HuH-7 (cell line): ENCODE measurements around the gene ELP1.
"Not testable (repeated sequence)": the region's sequence is repeated elsewhere in the genome, so short reads cannot be mapped to it uniquely, and the experiment has no call there.

Source experiments
- DNase-seq: peaks from one replicate; pipeline ENCODE4 v3.0.0; 2011; ENCODE audit warnings: low spot score

Gene ELP1

GRCh38 chr9:108854094-108854493, 79.8 kb downstream of the ELP1 start:
- peak; percentile 91 for DNase-seq

- peak; percentile 64 for DNase-seq
Measured at GRCh38 chr9:108852079-108852478, 81.8 kb downstream of the ELP1 start.

DNA sequence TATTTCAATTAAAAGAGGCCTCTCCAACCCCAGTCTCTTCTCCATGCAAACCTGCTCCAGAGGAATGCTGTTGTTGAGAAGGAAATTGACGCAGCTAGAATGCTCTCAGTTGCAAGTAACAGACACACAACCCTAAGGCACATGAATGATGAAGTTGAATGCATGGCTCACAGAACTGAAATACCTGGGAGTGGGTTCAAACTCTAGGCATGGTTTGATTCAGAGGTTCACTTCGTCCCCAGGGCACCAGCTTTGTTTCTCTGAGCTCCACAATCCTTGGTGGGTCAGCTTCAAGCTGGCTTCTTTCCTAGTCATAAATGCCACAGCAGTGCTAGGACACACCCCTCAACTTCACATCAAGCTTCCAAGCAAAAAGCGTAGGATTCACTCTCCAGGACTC, 82.8 kb downstream of the ELP1 start:
- DNase-seq = no peak

DNA sequence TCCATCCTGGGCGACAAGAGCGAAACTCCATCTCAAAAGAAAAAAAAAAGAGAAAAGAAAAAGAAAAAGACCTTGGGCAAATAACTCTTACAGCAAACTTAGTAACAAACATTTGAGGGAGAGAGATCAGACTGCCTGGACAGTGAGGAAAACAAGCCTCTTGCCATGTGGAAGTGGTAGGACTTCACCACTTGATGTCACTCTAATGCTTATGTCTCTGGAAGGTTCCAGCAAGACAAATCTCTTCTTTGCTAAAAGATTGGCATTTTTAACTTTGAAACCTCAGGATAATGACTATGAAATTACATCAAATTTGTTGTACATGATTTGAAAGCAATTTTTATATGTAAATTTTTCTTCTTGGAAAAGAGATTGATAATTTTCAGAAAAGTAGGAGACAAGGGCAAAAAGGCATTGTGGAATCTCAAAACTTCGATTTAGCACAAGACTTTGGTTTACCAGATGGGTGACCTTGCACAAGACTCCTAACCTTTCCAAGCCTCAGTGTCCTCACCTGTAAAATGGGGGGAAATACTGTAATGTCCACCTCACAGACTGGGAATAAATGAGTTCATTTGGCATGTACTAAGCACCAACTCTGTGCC, 83.5 kb downstream of the ELP1 start:
- DNase-seq = peak; percentile 69

DNA sequence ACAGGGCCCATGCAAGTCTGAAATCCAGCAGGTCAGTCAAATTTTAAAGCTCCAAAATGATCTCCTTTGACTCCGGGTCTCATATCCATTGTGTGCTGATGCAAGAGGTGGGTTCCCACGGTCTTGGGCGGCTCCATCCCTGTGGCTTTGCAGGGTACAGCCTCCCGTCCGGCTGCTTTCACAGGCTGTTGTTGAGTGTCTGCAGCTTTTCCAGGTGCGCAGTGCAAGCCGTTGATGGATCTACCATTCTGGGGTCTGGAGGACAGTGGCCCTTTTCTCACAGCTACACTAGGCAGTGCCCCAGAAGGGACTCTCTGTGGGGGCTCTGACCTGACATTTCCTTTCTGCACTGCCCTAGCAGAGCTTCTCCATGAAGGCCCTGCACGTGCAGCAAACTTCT, 85.6 kb downstream of the ELP1 start:
- DNase-seq = not testable (repeated sequence)

GRCh38 chr9:108845947-108846346, 88.0 kb downstream of the ELP1 start:
- no peak for DNase-seq

DNA sequence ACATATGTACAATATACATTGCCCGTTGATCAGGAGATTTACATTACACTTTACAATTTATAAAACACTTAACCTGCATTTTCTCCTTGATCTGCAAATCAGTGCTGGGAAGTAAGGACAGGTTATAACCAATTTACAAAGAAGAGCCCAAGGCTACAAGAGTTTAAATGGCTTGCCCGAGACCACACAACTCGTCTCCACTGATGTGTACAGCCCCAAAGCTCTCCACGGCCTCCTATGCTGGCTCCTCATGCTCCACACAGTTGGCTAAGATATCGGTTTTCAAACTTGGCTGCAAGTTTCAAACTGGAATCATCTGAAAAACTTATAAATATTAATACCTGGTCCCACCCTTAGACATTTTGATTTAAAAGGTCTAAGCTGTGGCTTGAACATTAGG, 88.4 kb downstream of the ELP1 start:
- no peak for DNase-seq

DNA sequence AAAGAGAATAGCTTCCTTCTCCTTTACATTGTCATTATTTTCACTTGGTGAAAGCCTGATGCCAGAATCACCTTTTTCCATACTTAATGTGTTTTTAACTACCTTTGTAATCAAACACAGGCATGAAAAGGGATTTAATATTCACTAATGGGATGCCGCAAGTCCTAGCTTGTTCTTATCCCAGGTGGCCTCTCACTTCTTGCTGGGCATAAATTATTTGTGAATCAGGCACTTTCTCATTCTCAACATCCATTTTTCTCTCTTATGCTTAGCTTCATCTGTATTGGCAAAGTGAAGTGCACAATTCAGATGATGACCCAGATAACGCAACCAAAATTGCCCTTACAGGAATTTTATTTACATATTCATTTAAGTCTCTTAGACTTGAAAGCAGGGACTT, 89.1 kb downstream of the ELP1 start:
- DNase-seq = no peak

DNA sequence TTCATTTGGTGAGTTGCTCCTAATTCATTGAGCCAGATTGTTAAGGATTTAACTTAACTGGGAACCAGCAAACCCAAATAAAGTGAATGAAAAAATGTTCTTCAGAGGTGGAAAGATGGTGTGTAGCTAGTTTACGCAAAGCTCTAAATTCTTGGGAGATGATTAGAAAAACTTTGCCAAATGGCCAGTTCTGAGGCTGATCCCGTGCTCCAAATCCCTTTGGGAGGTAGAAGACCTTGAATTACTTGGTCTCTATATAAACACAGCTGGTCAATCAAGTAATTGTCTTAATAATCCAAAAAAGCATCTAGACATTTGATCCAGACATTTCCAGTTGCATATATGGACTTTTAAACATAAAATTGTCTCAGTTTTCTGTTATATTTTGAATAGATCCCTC, 89.5 kb downstream of the ELP1 start:
- no peak for DNase-seq

- DNase-seq = no peak
Measured at GRCh38 chr9:108842610-108843295, 91.2 kb downstream of the ELP1 start.

DNA sequence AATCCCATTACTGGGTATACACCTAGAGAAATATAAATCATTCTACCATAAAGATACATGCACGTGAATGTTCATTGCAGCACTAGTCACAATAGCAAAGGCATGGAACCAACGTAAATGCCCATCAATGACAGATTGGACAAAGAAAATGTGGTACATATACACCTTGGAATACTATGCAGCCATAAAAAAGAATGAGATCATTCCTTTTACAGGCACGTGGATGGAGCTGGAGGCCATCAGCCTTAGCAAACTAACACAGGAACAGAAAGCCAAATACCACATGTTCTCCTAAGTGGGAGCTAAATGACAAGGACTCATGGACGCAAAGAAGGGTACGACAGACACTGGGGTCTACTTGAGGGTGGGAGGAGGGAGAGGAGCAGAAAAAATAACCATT, 94.4 kb downstream of the ELP1 start:
- DNase-seq = not testable (repeated sequence)

- DNase-seq = no peak
Measured at GRCh38 chr9:108838017-108838416, 95.9 kb downstream of the ELP1 start.

GRCh38 chr9:108837530-108837929, 96.4 kb downstream of the ELP1 start:
- no peak for DNase-seq

- DNase-seq = no peak
Measured at GRCh38 chr9:108836781-108837180, 97.1 kb downstream of the ELP1 start.

DNA sequence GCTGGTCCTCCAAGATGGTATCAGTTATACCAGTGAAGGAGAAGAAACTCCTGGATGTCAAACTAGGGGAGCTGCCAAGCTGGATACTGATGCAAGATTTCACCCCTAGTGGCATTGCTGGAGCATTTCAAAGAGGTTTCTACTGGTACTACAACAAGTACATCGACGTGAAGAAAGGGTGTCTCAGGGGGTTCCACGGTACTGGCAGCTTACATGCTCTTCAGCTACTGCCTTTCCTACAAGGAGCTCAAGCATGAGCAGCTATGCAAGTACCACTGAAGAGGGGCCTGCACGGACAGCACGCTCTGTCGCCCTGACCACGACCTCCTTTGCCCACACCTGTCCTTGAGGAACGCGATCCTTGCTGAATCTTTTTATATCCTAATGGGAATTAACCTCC, 97.6 kb downstream of the ELP1 start:
- no peak for DNase-seq

DNA sequence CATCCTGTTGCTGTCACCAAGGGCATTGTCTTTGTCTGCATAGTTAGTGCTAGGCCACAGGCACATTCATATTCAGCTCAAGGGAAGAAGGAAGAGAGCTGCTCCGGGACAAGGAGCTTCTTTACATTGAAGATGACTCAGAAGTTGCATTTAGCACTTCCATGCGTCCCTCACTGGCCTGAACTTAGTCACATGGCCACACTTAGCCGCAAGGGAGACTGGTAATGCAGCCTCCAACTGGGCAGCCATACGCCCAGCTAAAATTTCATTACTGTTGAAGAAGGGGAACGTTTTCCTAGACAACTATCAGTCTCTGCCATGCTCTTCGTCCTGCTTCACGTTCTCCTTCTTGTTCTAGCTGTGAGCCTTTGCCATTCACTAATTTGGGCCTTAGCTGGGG, 98.1 kb downstream of the ELP1 start:
- DNase-seq = no peak

- no peak for DNase-seq
Measured at GRCh38 chr9:108834959-108835665, 98.8 kb downstream of the ELP1 start.

- DNase-seq = no peak
Measured at GRCh38 chr9:108832179-108832500, 101.8 kb downstream of the ELP1 start.

DNA sequence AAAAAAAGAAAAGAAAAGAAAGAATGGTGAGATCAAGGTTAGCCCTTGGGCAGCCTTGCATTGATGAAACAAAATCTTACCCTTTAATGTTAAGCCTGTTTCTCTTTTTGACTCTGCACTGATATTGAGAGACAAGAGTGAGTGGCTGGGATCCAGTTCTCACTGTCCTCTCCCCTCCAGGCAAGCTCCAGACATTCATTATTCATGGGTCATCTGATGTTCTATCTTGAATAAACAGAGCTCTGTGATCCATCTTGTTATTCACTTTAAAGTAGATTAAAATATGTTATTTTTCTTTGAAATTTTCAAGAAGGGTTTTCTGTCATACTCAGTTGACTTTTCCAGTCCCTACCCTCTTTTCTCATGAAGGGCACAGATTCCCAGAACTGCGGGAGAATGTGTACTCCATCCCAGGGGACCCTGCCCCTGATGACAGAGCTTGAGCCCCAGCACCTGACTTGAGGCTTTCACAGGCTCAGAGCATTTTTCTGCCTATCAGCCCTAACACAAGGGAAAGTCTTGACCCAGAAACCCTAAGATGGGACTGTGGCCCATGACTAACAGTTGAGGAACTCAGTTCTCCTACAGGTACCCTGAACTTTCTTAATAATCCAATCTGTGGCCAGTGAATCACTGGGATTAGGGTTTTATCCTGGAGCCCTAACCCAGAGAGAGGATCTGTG, 102.3 kb downstream of the ELP1 start:
- DNase-seq = no peak

GRCh38 chr9:108830272-108830671, 103.7 kb downstream of the ELP1 start:
- DNase-seq = no peak

DNA sequence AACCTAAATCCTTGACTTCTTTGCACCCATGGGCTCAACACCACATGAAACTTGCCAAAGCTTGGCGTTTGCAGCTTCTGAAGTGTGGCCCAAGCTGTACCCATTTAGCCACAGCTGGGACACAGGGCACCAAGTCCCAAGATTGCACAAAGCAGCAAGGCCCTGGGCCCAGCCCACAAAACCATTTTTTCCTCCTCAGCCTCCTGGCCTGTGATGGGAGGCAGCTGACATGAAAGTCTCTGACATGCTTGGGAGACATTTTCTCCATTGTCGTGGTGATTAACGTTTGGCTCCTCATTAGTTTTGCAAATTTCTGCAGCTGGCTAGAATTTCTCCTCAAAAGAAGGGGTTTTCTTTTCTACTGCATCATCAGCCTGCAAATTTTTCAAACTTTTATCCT, 110.1 kb downstream of the ELP1 start:
- no peak for DNase-seq
